Superior temporal gyrus (tissue), 1 donor: ENCODE data around the gene ZNF268.

ENCODE experiments used
- DNase-seq: peaks from one replicate; pipeline ENCODE4 v3.0.0-alpha.2; 2016; ENCODE audit errors: extremely low spot score

Gene ZNF268

DNA sequence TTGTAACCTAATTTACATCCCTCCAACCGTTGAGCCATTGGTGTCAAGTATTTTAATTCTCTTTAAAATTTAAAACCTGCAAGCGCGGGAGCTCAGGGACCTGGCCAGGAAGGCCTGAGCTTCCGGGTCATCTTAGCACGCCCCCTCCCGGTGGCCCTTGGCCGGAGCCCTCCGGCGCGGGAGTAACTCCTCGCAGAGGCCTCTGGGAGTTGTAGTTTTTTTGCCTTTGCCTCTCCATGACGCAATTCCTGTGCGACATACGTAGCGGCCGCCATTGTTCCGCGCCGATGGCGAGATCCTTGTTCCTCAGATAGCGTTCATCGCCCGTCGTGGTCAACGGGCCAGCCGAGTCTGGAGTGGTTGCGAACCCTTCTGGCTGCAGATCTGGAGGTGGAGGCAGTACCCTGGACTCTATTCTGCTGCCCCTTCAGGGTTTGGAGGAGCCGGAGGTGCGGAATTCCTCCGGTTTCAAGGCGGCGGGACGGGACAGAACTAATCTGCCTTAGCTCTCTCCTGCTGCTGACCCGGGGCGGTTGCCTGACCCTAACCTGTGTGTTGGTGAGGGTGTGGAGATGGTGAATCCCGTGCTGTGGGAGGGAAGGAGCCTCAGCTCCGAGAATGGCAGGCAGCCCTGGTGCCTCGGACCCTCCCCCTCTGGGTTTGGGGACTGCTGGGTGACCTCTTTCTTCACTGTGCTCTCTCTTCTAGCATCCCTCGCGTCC, at the start of gene ZNF268:
Gene ZNF268 (plus strand): TSS at position 258 of the 722 bp plus-strand sequence. CDS start 503 bp downstream, outside the sequence.
- peak; percentile 97 for DNase-seq

- no peak for DNase-seq
Observed at GRCh38 chr12:133135747-133136146, 45.5 kb upstream of the ZNF268 start.

- no peak for DNase-seq
Observed at GRCh38 chr12:133145981-133146380, 35.3 kb upstream of the ZNF268 start.

GRCh38 chr12:133156125-133156690, 25.1 kb upstream of the ZNF268 start:
- DNase-seq: no peak

DNA sequence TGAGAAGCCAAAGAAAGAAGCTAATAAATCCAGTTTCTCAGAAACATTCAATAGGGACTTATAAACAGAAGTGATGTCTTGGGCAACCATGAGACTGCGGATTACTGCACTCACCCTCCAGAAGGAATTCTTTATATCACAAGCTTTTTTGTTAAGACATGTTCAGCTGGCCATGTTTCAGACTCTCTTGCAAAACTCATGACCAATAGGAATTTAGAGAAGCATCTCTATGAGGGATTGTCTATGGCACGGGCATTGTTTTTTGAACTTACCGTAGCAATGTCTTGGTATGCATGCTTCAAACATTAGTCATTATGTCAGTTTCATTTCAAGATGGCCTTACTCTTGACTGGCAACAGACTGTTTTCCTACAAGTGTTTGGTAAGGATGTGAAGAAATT, 15.5 kb upstream of the ZNF268 start:
- no peak for DNase-seq

DNA sequence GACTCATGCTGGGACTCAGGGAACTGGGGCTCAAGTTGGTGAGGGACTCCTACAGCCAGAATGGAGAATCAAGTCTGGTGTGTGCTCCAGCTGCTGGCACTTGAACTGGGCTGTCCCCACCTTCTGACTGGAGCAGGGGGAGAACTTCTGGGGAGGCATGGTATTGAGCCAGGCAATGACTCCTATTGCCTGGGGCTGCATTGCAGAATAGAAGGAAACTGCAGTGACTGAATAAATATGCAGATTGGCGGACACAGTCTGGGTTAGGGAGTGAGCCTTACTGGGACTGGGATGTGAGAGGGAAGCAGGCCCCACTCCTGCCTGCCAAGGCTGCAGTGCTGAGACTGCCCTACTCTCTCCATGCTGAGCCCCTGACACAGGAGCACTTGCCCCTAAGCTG, 8.8 kb upstream of the ZNF268 start:
- no peak for DNase-seq

- no peak for DNase-seq
Observed at GRCh38 chr12:133174901-133175300, 6.4 kb upstream of the ZNF268 start.

DNA sequence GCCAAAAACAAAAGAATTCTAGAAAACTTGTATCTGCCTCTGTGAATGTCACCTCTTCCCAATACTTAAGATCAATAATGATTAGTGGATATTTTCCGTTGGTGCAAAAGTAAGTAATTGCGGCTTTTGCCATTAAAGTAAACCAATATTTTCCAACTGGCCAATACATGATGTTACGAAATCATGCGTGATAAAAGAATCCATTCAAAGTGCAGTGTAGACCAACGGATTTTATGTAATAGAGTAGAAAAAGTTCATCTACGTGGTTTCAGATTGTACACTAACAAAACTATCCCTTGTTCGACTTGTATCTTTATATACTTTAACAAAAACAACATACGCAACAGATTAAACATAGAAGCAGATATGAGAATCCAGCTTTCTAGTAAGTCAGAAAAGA, 626 bp upstream of the ZNF268 start:
- DNase-seq: no peak

DNA sequence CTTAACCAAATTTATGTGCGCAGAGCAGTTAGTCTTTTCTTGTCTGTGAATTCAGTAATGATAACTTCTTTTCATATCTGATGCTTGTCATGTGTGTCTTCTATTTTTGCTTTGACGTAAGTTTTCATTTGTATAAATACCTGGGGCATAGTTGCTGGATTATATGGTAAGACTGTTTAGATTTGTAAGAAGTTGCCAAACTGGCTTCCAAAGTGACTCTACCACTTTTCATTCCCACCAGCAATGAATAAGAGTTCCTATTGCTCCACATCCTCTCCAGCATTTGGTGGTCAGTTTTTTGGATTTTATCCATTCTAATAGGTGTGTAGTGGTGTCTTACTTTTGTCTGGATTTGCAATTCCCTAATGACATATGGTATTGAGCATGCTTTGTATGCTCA, 8.9 kb downstream of the ZNF268 start:
- no peak for DNase-seq

GRCh38 chr12:133192847-133193246, 11.6 kb downstream of the ZNF268 start:
- DNase-seq: no peak

- no peak for DNase-seq
Observed at GRCh38 chr12:133201888-133202287, 20.6 kb downstream of the ZNF268 start.

GRCh38 chr12:133202493-133203343, 21.4 kb downstream of the ZNF268 start:
- no peak for DNase-seq

DNA sequence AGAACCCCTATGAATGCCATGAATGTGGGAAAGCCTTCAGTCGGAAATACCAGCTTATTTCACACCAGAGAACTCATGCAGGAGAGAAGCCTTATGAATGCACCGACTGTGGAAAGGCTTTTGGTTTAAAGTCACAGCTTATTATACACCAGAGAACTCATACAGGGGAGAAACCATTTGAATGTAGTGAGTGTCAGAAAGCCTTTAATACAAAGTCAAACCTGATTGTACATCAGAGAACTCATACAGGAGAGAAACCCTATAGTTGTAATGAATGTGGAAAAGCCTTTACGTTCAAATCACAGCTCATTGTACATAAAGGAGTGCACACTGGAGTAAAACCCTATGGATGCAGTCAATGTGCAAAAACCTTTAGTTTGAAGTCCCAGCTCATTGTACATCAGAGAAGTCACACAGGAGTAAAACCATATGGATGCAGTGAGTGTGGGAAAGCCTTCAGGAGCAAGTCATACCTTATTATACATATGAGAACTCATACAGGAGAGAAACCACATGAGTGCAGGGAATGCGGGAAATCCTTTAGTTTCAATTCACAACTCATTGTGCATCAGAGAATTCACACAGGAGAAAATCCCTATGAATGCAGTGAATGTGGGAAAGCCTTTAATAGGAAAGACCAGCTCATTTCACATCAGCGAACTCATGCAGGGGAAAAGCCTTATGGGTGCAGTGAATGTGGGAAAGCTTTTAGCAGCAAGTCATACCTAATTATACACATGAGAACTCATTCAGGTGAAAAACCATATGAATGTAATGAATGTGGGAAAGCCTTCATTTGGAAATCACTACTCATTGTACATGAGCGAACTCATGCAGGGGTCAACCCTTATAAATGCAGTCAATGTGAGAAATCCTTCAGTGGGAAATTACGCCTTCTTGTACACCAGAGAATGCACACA, 22.3 kb downstream of the ZNF268 start:
- DNase-seq: no peak

DNA sequence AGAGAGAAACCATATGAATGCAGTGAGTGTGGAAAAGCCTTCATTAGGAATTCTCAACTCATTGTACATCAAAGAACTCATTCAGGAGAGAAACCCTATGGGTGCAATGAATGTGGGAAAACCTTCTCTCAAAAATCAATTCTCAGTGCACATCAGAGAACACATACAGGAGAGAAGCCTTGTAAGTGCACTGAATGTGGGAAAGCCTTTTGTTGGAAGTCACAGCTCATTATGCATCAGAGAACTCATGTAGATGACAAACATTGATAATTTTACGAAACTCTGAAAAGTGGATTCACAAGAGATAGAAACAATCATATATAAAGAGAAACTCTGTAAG, 22.9 kb downstream of the ZNF268 start:
- DNase-seq: no peak

GRCh38 chr12:133206390-133206789, 25.1 kb downstream of the ZNF268 start:
- no peak for DNase-seq

- DNase-seq: no peak
Observed at GRCh38 chr12:133215724-133216123, 34.4 kb downstream of the ZNF268 start.

GRCh38 chr12:133217219-133217618, 35.9 kb downstream of the ZNF268 start:
- DNase-seq: no peak

GRCh38 chr12:133220521-133220920, 39.2 kb downstream of the ZNF268 start:
- DNase-seq: no peak

DNA sequence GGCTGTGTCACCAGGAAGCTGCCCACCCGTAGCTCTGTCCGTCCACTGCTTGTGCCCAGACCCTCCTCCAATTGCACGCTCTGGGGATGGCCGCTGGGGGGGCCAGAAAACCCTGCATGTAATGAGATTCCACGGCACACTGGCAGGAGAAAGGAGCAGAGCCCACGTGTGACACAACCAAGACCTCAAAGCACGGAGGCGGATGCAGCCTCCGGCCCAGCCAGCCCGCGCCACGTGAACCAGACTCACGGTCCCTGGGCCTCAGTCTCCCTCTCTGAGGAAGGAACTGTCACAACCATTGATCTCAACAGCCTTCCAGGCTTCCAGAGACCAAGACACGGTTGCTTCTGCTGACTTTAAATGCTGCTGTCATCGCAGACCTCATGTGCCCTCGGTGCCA, 39.9 kb downstream of the ZNF268 start:
- DNase-seq: no peak

DNA sequence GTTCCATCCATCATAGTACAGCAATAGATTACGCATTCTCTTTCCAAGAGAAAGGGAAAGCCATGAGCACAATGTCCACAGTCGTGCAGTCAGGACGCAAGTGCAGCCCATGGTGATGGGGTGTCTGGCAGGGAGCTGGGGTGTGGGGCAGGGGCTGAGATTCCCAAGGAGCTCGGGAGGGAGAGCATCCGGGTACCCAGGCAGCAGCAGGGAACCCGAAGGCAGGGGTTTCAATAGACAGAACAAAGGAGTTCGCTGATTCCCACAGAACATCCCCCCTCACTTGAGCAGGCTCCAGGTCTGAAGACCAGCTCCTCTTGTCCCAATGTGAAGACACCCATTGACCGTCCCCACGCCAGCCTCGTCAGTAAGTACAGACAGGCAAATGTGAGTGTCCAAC, 40.9 kb downstream of the ZNF268 start:
- no peak for DNase-seq

DNA sequence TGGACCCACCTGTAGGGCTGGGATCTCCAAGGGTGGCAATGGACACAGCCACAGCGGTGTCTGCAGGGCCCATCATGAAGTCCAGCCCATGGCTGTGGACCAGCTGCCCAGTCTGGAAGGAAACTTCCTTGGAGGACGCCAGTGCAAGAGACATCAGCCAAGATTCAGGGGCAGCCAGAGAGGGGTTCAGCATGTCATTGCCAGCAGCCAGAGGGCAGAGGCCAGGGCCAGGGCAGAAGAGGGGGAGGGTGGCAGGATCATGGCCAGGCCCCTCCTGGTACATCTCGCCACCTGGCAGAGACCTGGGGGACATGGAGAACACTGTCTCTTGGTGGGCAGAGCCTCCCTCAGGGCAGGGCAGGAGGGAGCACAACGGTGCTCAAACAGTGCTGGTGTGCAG, 44.2 kb downstream of the ZNF268 start:
- no peak for DNase-seq

GRCh38 chr12:133226690-133227089, 45.4 kb downstream of the ZNF268 start:
- DNase-seq: no peak
